Hepatocyte (in vitro differentiated cells): ENCODE results near the gene CAB39.

Experiments used
- CTCF ChIP-seq: fragments of 200-600 bp; sonication (generic); IDR thresholded peaks from 2 replicates; pipeline ENCODE4 v1.5.1; 2016; ENCODE audit warnings: antibody characterized with exemption, mild to moderate bottlenecking; ENCODE audit not compliant: poor library complexity
- EZH2 ChIP-seq: fragments of 200-600 bp; sonication (generic); IDR thresholded peaks from 2 replicates; pipeline ENCODE4 v1.6.1; 2016; ENCODE audit warnings: antibody characterized with exemption, mild to moderate bottlenecking, borderline replicate concordance

DNA sequence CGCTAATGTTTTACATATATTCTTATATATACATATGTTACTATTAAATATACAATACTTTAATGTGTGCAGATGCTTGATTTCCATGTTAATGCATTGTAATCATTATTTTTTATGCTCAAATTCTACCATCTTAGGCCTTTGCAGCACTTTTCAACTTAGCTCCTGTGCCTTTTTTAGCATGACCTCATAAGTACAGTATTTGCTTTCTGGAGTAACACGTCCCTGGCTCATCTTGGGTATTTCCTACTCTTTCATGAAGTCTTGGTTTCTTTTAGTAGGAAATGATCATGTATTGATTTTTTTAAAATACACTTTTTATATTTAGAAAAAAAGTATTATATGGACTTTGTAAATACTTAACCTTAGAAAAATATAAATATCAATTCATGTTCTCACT, 36.5 kb downstream of the CAB39 start:
- TF ChIP-seq CTCF: no peak
- TF ChIP-seq EZH2: no peak
